Retina (tissue), 1 donor: ENCODE data around the gene SMYD5.
A peak's percentile ranks its signal among the peaks of the same experiment; 100 is the strongest.
"Not testable (repeated sequence)": the region's sequence is repeated elsewhere in the genome, so short reads cannot be mapped to it uniquely, and the experiment has no call there.

Experiments
- DNase-seq: peaks from one replicate; pipeline ENCODE4 v3.0.0-alpha.2; 2016

Gene SMYD5

GRCh38 chr2:73262108-73262651, 48.1 kb downstream of the SMYD5 start:
- DNase-seq = no peak

- not testable (repeated sequence) for DNase-seq
These were observed 48.8 kb downstream of the SMYD5 start for GRCh38 chr2:73262691-73263429.

- no peak for DNase-seq
These were observed 49.7 kb downstream of the SMYD5 start for GRCh38 chr2:73263540-73264331.

- DNase-seq = no peak
These were observed 50.2 kb downstream of the SMYD5 start for GRCh38 chr2:73264332-73264606.

- DNase-seq = no peak
These were observed 50.7 kb downstream of the SMYD5 start for GRCh38 chr2:73264783-73265182.

- no peak for DNase-seq
These were observed 51.4 kb downstream of the SMYD5 start for GRCh38 chr2:73265298-73266060.

- no peak for DNase-seq
These were observed 52.2 kb downstream of the SMYD5 start for GRCh38 chr2:73266061-73266901.

GRCh38 chr2:73267008-73267407, 53.0 kb downstream of the SMYD5 start:
- DNase-seq = no peak

- no peak for DNase-seq
These were observed 54.4 kb downstream of the SMYD5 start for GRCh38 chr2:73268366-73268829.

- DNase-seq = peak; percentile 84
These were observed 55.0 kb downstream of the SMYD5 start for GRCh38 chr2:73268830-73269685.

GRCh38 chr2:73269686-73270465, 55.8 kb downstream of the SMYD5 start:
- DNase-seq = no peak

GRCh38 chr2:73272270-73272669, 58.2 kb downstream of the SMYD5 start:
- DNase-seq = no peak
